Colonic mucosa (tissue), 4 donors: ENCODE measurements around the gene TMEM45A. TPM values are rescaled to one million over a fixed set of nuclear protein-coding genes. Genes with fewer than 3 reads are reported as not detected.

Experiments used
- DNase-seq: peaks from one replicate; pipeline ENCODE4 v3.0.0-alpha.2; 2020
- H3K27ac ChIP-seq: fragments of 200-600 bp; one replicate; pipeline ENCODE4 v1.8.0; 2021
- H3K27me3 ChIP-seq: fragments of 200-600 bp; one replicate; pipeline ENCODE4 v1.8.0; 2021
- H3K36me3 ChIP-seq: fragments of 200-600 bp; one replicate; pipeline ENCODE4 v1.8.0; 2021
- H3K4me1 ChIP-seq: fragments of 200-600 bp; one replicate; pipeline ENCODE4 v1.8.0; 2021; ENCODE audit warnings: mild to moderate bottlenecking
- H3K4me3 ChIP-seq: fragments of 200-600 bp; one replicate; pipeline ENCODE4 v1.8.0; 2021
- H3K9ac ChIP-seq, 2 donors: one replicate each; pipeline ENCODE4 v1.7.0; 2013; ENCODE audit warnings: control low read depth in 2 of 2, low read depth in 2 of 2, low read length in 2 of 2
- H3K9me3 ChIP-seq: fragments of 200-600 bp; one replicate; pipeline ENCODE4 v1.8.0; 2021
- CTCF ChIP-seq: fragments of 200-600 bp; IDR thresholded peaks from one replicate; pipeline ENCODE4 v1.8.0; 2022; ENCODE audit warnings: antibody characterized with exemption, mild to moderate bottlenecking
- intact Hi-C: fragments of 100-400 bp; cut with DNase I; formaldehyde crosslinking; loops from one replicate; pipeline ENCODE4 v1.14.1; 2022
- total RNA-seq, 2 donors: library from RNA; stranded (reverse); fragmentation: NEBNext Ultra II Directional in 1 of 2; extraction: Animal tissue kit (Norgen Biotek cat#: 25700) in 1 of 2; gene quantifications; one replicate each; pipeline ENCODE4 v1.2.1, GENCODE V29; 2021
- donor health status: healthy.
- donor health status: DM: no; HTN: no; CAD: no.
- donor health status: DM: no; HTN: no; CAD: no.

Gene TMEM45A
- total RNA-seq, 2 donors from 2014 or later, result 2.9 to 4.0 TPM

GRCh38 chr3:100584101-100584660 is 91.8 kb downstream of the TMEM45A start:
- Histone ChIP-seq H3K9ac (no peak overlapping the region), H3K4me1 (no peaks in the 10 kb centered on the region), H3K4me3 (no peak overlapping the region), H3K36me3 (no peaks in the 10 kb centered on the region), H3K27ac (no peak overlapping the region), H3K9me3 (no peaks in the 10 kb centered on the region), H3K27me3 (no peaks in the 10 kb centered on the region)
- TF ChIP-seq CTCF, result no peak
- no peak for DNase-seq
- intact Hi-C loops, result loop anchor here (5.0 to 10.0 kb wide), 2 partner anchors 117 to 759 kb away; no protein-coding TSS in a partner anchor

DNA sequence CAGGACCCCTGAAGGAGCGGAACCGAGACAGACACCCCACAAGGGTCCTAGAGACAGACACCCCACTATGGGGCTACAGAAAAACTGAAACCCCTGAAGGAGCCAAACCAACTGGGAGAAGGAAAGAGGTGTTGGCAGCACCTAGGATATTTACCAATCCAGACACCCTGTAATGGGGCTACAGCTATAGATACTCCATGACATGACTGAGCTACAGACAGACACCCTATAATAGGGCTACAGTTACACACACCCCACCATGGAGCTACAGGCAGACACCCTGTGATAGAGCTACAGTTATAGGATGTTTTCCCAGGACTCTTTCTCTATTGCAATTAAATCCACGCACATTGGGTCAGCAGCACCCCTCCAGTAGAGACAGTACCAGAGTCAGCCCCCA is 94.4 kb downstream of the TMEM45A start:
- Histone ChIP-seq H3K4me1 (no peaks in the 10 kb centered on the region), H3K4me3 (no peak overlapping the region), H3K27me3 (no peaks in the 10 kb centered on the region), H3K36me3 (no peaks in the 10 kb centered on the region), H3K9me3 (no peaks in the 10 kb centered on the region), H3K9ac (no peak overlapping the region), H3K27ac (no peak overlapping the region)
- intact Hi-C loops, result loop anchor here (10.0 kb wide), 1 partner anchor 762 kb away; no protein-coding TSS in a partner anchor
- DNase-seq, result no peak
- TF ChIP-seq CTCF, result no peak

GRCh38 chr3:100588251-100588650 is 95.8 kb downstream of the TMEM45A start:
- Histone ChIP-seq H3K4me3 (no peak overlapping the region), H3K9ac (no peak overlapping the region), H3K36me3 (no peaks in the 10 kb centered on the region), H3K9me3 (no peaks in the 10 kb centered on the region), H3K4me1 (no peaks in the 10 kb centered on the region), H3K27me3 (no peaks in the 10 kb centered on the region), H3K27ac (no peak overlapping the region)
- intact Hi-C loops, result loop anchor here (10.0 kb wide), 1 partner anchor 763 kb away; no protein-coding TSS in a partner anchor
- no peak for DNase-seq
- no peak for TF ChIP-seq CTCF

DNA sequence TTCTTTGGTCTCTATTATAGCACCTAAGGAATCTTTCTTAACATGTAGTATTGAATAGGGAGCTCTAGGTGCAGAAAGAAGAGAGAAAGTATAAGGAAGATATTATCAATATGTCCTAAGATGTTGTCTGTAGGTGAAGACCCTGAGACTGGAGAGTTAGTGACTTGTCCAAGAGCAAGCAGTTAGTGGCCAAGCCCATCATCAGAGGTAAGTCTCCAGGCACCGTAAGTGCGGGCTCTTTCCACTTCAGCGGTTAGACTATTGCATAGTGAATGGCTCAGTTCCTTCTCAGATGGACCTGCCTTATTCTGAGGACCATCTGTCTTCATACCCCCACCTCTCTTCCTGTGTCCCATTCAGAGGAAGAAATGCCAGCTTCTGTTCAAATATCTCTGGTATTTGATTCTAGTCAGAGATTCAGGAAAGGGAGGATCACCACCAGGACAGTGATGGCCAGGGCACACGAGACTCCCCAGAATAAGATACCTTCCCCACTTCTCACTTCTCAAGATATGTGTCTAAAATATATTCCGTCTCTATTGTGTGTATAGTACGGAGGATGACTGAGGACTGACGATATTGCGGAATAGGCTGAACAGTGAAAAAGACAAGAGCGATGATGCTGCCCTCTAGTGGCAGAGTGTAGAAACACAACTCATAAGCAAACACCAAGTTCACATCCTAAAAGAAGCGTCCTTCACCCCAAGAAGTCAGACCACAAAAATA is 97.9 kb downstream of the TMEM45A start:
- no peaks in the 10 kb centered on the region for H3K27me3 ChIP-seq
- peak; percentile 82 for TF ChIP-seq CTCF
- intact Hi-C loops, result no loop called here
- H3K4me1 ChIP-seq, result no peaks in the 10 kb centered on the region
- no peak overlapping the region for H3K9ac ChIP-seq
- H3K9me3 ChIP-seq, result no peaks in the 10 kb centered on the region
- no peak overlapping the region for H3K27ac ChIP-seq
- peak; percentile 80 for DNase-seq
- H3K4me3 ChIP-seq, result no peak overlapping the region
- no peaks in the 10 kb centered on the region for H3K36me3 ChIP-seq

GRCh38 chr3:100590840-100591147 is 98.4 kb downstream of the TMEM45A start:
- intact Hi-C loops, result no loop called here
- TF ChIP-seq CTCF, result no peak
- no peak overlapping the region for H3K9ac ChIP-seq
- no peak overlapping the region for H3K4me3 ChIP-seq
- H3K36me3 ChIP-seq, result no peaks in the 10 kb centered on the region
- H3K27ac ChIP-seq, result no peak overlapping the region
- DNase-seq, result no peak
- H3K27me3 ChIP-seq, result no peaks in the 10 kb centered on the region
- H3K4me1 ChIP-seq, result no peaks in the 10 kb centered on the region
- H3K9me3 ChIP-seq, result no peaks in the 10 kb centered on the region
